PFSK-1 (cell line): ENCODE measurements around the gene TMEM54.

Experiments used
- SIN3A ChIP-seq: IDR thresholded peaks from 2 replicates; pipeline ENCODE4 v1.6.1; 2012; ENCODE audit warnings: mild to moderate bottlenecking, low read length, moderate library complexity, borderline replicate concordance; ENCODE audit not compliant: insufficient read depth
- TAF1 ChIP-seq: IDR thresholded peaks from 2 replicates; pipeline ENCODE4 v1.6.1; 2012; ENCODE audit warnings: low read length, control low read depth, borderline replicate concordance; ENCODE audit not compliant: insufficient read depth

DNA sequence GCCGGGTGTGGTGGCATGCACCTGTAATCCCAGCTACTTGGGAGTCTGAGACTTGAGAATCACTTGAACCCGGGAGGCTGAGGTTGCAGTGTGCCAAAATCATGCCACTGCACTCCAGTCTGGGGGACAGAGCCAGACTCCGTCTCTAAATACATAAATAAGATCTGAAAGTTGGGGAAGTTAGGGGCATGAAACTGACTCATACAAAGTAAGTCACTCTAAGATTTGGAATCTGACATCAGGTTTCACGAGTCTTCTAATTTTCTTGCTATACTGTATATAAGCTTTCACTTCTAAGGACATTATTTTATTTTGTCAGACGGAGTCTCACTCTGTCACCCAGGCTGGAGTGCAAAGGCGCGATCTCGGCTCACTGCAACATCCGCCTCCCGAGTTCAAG, 33.3 kb upstream of the TMEM54 start:
- TF ChIP-seq TAF1 = no peak
- TF ChIP-seq SIN3A = no peak
